Left kidney (tissue), 2 donors: ENCODE data around the gene TCERG1L. TPM values are rescaled to one million over a fixed set of nuclear protein-coding genes. Genes with fewer than 3 reads are reported as not detected.
"Not testable (repeated sequence)": the region's sequence is repeated elsewhere in the genome, so short reads cannot be mapped to it uniquely, and the experiment has no call there.

Experiments
- DNase-seq: peaks from one replicate; pipeline ENCODE4 v3.0.0-alpha.2; 2013
- polyA plus RNA-seq: library from polyadenylated mRNA; unstranded; fragments of 120-200 nt; gene quantifications from one replicate; pipeline ENCODE4 v1.2.1, GENCODE V29; 2013; ENCODE audit not compliant: insufficient read length

TCERG1L gene
- polyA plus RNA-seq, 1 donor: 1.3 TPM

DNA sequence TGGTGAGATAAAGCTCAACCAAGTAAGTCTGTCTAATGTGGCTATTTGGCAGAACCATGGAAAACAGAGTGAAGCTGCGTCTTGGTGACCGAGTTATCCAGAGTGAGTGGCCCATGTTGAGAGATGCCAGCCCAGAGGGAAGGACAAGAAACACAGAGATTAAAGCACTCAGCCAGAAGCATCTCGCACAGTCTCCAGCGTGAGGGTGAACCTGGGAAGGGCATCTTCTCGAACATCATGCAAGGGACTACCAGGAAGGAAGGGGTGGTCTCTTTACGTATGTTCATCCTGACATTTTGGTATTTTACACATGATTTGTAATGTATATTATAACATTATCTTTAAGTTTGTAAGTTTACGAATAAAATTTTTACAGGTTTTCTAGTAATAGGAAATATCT, 146.4 kb downstream of the TCERG1L start:
- DNase-seq: no peak

DNA sequence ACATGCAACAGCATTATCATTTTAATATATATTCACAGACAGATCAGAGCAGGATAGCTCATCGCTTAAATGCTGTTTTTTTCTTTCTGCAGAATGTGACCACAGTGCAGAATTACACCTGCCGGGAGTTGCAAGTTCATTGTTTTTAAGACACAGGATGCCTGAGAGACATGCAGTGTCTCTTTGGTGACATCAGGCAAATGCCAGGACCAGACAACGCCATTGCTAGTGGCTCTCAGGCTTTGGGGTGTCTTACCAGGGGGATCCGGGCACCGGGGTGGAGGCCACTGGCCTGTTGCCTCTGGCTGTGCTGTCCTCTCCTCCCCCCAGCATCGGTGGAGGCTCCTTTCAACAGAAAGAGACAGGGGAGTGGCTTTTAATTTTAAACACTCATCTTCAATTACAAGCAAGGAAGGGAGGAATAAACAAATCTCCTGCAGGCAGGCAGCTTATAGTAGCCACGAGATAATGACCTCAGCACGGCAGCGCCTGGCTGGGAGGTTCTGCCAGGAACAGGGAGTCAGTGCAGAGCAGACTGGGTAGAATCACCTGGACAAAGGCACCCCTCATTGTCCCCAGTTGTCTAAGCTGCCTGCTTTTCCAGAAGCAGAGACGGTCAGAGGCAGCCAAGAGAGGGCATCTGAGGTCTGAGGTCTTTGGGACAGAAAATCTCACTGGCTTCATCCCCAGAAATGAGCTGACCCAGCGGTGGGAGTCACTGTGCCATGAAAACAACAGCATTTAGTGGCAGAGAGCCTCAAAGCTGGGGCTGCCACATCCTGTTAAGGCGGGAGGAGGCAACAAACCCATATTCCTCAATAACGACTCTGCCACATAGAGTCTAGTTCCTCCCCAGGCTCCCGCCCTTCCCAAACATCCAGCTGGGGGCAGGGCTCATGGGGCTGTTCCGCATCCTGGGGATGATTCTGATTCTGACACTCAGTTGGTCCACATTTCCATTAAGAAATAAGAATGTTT, 148.4 kb downstream of the TCERG1L start:
- no peak for DNase-seq

DNA sequence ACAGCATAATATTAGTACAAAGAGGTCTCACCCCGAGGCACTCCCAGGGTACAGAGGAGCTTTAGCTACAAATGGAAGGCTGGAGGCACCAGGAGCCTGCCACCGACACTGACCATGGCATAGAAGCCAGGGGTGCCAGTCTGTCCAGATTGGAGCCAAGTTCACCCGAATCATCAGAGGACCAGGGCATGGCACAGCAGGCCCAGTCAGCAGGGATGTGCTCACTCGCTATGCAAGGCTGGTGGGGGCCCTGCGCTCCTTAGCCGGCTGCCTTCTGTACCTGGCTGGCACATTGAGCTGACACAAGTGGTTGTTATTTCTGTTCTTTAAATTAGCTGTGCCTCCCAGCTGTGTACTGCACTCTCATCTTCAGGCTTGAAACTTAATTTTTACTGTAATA, 149.3 kb downstream of the TCERG1L start:
- DNase-seq: no peak

DNA sequence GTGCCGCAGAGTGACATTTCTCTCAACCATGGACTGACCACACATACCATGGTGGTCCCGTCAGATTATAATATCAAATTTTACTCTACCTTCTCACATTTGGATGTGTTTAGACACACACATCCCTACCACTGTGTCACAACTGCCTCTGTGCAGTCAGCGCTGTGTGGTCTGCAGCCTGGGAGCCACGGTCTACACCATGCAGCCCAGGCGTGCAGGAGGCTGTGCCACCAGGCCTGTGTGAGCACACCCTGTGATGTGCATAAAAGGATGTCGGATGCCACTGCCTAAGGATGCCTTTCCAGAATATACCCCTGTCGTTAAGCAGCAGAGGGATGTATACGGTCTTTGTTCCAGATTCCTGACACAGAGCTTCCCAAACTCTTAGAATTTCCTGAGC, 150.4 kb downstream of the TCERG1L start:
- DNase-seq: no peak

DNA sequence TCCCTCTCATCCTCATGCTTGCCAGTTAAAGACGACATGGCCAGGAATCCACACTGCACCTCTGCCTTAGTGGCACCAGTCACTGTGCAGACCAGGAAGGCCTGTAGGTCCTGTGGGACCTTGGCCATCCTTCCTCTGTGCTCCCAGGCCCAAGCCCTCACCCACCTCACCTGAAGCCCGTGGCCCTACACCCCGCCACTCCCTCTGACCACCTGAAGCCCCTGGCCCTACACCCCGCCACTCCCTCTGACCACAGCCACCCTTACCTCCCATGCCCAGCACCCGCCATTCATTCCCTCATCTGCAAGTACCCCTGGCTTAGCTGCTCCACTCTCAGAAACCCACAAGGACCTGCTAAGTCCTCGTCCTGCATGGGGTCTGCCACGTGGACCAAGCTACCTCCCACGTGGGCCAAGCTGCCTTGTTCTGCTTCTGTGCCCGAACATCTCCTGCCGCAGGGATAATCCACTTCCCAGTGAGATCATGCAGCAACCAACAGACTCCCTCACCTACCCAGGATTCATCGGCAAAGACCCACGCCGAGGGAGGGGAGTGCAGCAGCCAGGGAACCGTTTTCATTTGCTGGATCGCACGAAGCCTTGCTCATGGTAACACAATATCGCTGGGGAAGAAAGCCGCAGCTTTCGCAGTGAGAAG, 151.2 kb downstream of the TCERG1L start:
- no peak for DNase-seq

DNA sequence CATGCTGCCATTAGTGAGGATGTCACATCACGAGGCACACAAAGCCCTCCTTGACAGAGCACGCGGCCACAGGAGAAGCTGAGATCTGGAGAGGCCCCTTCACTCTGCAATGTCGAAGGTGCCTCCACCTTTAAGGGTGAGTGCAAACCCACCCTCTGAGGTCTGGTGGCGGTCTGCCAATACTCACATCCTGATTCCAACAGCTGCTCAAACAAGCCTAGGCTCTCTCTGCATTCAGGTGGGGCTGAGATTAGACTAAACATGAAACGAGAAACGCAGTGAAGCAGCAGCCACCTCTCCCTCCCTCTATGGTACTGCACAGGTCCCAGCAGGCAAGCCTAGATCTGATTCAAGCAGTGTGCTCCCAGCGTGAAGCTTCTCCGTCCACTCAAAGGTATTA, 151.8 kb downstream of the TCERG1L start:
- no peak for DNase-seq

DNA sequence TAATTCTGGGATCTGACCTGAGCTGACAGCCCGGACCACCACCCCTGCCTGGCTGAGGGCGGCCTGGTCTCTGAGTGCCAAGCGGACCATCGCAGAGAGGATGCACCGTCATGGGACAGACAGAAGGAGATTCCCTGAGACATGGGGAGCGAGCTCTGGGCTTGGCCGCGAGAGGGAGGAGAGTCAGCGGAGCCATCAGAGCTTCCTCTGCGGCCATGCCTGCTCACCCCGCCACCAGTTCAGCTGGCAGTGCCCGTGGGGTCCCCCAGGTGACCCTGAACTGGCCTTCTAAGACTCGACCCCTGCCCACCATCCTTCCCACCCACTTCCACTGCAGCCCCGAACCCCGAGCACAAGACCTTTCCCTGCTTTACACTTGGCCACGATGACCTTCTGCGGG, 152.8 kb downstream of the TCERG1L start:
- DNase-seq: no peak

DNA sequence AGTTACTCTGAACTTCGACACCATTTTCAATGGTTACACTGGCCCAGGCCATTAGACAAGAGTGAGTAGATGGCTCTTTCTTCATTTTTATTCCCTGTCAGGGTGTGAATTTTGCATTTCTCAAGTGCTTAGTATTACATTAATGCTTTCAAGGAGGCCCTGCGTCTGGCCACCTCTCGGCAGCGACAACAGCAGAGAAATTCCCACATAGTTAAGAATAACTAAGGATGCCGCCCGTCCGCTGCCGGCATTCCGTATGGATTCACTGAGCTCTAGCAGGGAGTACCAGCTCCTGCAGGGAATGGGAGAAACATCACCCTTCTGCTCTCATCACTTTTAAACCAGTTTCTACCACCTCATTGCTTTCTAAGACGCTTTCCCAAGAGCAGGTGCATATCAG, 153.6 kb downstream of the TCERG1L start:
- DNase-seq: no peak

DNA sequence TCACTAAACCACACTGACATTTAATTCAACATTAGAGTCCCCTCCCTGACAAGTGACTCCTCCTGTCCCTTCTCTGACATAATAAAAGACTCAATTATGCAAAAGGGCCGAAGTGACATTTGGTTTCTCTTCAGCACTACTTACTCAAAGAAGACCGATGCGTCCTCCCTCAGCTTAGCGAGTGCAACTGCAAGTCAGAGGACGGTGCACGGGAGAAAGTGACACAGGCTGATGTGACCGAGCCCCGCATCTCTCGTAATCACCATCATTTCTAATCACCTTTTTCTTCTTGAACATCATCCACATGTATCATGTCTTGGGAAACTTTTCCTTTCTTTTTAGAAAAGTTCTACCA, 155.7 kb downstream of the TCERG1L start:
- no peak for DNase-seq

DNA sequence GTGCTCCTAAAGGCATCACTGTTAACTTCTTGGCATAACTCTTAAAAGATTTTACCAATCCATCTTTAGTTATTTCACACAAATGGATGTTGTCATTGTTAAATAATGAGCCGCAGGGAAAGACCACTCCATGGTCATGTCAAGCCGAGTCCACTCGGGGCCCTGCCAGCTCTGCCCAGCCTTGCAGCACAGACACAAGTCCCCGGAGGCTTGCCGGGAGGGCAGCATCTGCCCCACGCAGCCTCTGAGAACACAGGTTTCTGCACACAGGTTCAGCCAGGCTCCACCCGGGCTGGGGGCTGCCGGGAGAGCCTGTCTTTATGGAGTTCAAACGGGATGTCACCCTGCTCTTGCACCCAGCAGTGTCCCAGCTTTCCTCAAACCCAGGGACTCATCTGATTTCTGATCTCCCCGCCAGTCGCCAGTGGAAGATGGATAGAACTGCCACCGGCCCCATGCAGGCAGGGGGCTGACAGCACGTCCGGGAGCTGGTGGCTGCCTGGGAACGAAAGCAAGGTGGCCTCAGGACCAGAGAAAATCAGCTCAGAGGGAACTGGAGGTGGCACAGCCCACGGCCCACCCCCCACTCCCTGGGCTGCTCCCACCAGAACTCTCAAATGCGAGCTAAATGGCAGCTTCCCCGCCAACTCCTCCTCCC, 156.2 kb downstream of the TCERG1L start:
- no peak for DNase-seq

DNA sequence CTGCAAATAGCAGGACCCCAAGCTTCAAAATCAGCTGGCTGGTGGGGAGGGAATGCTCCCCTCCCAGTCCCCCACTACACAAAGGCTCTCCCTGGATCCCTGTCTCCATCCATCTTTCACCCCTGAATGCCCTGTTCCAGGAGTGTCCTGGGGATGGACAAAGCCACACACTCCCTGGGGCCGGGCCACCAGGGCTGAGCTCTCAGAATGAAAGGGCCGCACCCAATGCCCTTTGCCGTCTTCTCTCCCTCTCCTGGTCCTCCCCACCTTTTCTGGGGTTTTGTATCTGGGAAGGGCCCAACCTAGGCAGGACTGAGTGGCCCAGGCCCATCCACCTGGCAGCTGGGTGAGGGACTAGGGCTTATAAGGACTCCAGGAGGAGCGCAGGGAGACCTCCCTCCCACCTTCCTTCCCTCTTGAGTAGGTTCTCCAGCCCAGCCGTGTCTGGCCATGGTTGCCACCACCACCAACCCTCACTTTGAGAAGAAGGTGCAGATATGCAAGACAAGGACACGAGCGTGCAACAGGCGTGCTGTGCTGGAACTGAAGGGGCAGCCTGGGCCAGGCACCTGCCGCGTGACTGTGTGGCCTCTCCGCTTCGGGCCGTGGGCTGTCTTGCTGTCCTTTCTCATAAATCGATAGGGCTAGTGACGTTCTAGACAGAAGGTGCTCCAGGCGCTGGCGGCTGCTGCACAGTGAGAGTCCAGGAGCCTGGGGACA, 157.1 kb downstream of the TCERG1L start:
- DNase-seq: no peak

DNA sequence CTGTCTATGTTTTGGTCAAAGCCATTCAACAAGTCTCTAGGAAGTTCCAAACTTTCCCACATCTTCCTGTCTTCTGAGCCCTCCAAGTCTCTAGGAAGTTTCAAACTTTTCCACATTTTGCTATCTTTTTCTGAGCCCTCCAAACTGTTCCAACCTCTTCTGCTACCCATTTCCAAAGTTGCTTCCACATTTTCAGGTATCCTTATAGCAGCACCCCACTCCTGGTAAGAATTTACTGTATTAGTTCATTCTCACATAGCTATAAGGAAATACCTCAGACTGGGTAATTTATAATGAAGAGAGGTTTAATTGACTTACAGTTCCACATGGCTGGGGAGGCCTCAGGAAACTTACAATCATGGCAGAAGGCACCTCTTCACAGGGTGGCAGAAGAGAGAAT, 159.1 kb downstream of the TCERG1L start:
- not testable (repeated sequence) for DNase-seq

DNA sequence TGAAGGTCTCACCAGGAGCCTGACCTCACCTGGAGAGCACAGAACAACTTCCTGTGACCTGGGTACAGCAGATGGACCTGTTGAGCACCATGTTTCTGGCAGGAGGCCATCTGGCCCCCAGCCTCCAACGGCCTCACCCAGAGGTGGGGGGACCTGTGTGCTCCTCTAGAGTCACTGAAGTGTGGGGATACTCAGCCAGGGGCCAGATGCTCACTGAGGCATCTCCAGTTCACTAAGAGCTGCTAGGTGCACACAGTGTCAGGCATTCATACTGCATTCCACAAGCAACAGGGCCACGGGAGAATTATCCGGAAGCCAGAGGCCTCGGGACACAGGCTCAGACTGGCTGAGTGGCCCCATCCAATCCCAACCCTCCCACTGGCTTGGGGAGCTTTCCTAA, 161.4 kb downstream of the TCERG1L start:
- no peak for DNase-seq

DNA sequence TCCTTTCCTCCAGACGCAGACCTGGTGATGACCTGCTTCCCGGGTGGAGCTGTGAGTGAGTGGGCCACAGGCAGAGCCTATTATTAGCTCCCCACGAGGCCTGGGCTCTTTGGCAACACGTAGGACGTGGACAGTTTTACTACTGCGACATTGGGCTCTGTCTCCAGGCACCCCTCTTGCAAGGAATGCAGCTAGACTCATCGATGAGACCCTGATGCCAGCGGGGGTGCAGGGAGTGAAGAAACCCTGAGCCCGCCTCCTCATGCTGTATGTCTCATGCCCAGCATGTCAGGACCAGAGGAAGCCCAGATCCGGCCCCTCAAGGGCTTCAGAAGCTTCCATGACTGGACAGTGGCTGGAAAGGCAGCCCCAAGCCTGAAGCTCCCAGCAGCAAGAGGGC, 161.9 kb downstream of the TCERG1L start:
- DNase-seq: no peak

DNA sequence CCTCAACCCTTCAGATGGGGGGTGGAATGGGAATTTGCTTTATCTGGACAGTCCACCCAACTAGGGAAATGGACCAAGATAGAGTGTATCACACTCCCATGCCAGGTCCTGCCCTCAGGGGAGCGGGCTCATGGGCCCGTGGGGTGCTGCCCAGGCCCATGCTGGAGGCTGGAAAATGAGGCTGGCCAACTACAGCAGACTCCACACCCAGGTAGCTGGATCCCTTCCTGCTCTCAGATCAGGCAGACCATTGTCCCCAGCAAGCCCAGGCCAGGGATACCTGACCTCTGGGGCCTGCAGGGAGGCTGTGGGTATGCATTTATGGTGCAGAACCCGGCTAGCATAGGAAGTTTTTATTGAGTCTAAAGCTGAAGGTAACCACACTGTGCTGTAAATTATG, 162.4 kb downstream of the TCERG1L start:
- no peak for DNase-seq

DNA sequence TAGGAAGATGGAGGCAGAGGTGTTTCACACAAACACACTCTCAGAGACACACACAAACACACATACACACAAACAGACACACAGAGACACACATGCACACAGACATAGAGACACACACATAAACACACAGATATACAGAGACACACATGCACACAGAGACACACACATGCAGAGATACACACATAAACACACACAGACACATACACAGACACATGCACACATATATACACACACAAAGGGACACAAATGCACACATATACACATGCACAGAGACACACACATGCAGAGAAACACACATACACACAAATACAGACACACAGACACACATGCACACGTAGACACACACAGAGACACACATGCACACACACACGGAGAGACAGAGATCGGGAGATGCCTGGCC, 163.3 kb downstream of the TCERG1L start:
- no peak for DNase-seq

DNA sequence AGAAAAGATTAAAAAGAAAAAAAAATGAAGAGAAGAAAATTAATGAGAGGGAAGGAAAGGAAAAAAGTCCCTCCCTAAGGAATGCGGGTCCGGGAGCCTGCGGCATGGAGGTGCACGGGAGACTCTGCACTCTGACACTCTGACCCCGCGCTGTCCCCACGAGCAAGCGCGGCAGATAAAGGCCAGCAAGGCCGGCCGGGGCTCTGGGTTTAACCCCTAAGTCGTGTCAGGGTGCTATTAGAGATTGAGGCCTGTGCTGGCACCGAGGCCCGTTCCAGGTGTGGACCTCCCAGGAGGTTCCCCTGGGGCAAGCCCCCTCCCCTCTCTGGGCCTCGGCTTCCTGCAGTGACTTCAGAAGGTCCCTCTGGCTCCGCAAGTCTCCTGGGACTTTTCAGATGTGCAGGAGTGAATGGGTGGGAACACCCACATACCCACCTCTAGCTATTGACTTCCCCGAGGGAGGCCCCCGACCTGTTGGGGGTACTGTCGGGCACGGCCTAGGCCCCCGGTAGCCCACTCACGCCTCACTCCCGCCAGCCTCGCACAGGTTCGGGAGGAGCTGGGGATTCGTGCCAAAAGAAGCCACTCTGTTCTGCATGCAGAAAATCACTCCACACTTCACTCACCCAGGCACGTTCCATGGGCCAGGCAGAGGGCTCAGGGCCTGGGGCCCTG, 164.1 kb downstream of the TCERG1L start:
- no peak for DNase-seq

DNA sequence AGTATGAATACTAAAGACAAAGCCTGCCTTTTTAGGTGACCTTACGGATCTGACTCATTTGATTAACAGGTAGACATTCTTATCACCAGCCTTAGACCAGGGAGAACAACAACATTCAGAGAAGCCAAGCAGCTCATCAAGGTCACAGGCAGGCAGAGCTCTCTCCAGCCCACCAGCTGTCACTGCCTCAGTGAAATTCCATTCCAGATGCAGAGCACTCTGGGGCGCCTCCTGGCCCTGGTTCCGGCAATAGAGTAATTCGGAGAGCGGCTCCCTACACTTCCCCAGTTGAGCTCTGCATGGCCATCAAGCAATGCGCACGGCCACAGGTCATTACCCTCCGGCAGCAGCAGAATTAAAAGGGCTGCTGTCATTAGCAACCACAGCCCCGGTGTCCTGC, 164.7 kb downstream of the TCERG1L start:
- DNase-seq: no peak

DNA sequence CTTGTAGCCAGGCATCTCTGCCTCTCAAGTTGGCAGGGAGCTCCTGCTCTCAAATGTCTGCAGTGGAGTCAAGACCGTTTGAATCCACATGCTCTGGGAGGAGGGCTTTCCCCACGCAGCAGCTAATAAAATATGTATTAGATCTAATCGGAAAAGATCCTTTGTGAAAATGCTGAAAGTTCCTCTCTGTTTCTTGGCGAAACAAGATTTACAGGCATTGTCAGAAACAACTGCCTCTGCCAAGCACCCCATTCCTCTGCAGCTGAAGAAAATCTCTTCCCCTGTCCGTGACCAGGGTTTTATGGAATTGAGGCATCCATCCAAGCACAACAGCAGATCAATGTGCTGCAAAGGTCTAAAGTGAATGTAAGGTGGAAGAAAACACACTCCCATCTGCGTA, 165.8 kb downstream of the TCERG1L start:
- no peak for DNase-seq

DNA sequence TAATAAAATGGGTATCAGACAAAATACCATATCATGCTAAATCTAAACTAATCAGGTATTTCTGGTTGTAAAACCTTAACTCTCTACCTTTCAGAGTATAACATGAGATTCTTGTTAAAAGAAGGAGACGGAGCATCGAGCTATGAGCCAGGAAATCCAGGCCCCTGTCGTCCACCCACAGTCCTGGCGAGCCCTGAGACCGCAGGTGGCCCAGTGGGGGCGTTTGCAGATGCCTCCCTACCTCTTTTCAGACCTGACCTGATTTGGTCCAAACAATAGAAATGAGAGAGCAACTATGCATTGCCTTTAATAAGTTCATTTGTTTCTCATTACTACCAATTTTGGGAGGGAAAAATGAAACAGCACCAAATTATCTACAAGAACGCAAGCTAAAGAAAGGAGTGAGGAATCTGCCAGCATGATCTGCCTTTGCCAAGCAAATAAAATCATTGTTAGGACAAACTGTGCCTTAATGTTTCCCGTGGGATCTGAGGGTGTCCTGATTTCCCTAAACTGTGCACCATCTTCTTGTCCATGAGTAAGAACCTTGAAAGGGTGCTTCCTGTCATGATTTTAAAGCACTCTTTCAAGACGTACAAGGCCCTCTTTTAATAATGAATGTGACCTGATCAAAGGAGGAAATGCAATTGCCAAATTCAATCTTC, 166.7 kb downstream of the TCERG1L start:
- no peak for DNase-seq

DNA sequence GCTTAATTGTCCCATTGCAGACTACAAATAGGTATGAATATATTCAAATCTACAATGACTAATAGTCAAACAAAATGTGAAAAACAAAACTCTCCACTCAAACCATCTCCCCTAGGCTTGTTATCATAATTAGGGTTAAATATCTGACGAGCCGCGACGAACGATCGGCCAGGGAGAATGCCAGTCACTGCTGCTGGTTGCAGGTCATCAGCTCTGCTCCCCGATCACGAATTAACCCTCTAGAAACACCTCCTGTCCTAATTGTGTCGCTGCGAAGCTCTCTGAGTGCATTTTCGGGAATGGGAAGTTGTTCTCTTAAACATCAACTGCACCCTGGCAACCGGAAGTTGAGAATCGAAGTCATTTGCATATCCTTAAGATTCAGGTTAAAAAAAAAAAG, 167.3 kb downstream of the TCERG1L start:
- no peak for DNase-seq
